Forelimb muscle (tissue), 1 donor: Measurements from ENCODE around the gene IMMP2L. TPM values are rescaled to one million over a fixed set of nuclear protein-coding genes. Genes with fewer than 3 reads are reported as not detected.
"Not testable (repeated sequence)": the region's sequence is repeated elsewhere in the genome, so short reads cannot be mapped to it uniquely, and the experiment has no call there.

Source experiments
- DNase-seq: peaks from one replicate; pipeline ENCODE4 v3.0.0-alpha.2; 2013; ENCODE audit warnings: low read depth
- polyA plus RNA-seq: library from polyadenylated mRNA; unstranded; fragments of 120-200 nt; gene quantifications from one replicate; pipeline ENCODE4 v1.2.1, GENCODE V29; 2013; ENCODE audit not compliant: insufficient read length

The IMMP2L gene
- polyA plus RNA-seq, 1 donor, result 15.3 TPM

DNA sequence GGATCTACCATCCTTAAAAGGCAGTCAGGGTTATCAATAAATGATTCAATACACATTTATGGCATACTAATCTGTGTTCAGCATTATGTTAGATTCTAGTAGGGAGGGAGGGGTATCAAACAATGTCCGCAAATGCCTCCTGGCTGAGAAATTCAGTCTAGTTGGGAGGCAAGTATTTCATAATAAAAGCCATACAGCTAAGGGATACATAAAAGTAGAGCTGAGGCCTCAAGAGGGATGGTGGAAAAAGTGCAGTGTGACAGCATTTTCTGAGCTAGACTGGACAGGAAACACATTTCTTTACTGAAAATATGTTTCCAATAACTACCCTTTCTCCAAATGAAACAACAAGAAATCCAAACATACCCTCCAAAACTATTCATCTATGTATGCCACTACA is 624.1 kb downstream of the IMMP2L start:
- DNase-seq, result peak; percentile 24

DNA sequence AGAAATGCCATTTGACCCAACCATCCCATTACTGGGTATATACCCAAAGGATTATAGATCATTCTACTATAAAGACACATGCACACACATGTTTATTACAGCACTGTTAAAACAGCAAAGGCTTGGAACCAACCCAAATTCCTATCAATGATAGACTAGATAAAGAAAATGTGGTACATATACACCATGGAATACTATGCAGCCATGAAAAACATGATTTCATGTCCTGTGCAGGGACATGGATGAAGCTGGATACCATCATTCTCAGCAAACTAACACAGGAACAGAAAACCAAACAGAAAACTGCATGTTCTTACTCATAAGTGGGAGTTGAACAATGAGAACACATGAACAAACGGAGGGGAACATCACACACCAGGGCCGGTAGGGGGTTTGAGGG is 625.6 kb downstream of the IMMP2L start:
- DNase-seq, result not testable (repeated sequence)

DNA sequence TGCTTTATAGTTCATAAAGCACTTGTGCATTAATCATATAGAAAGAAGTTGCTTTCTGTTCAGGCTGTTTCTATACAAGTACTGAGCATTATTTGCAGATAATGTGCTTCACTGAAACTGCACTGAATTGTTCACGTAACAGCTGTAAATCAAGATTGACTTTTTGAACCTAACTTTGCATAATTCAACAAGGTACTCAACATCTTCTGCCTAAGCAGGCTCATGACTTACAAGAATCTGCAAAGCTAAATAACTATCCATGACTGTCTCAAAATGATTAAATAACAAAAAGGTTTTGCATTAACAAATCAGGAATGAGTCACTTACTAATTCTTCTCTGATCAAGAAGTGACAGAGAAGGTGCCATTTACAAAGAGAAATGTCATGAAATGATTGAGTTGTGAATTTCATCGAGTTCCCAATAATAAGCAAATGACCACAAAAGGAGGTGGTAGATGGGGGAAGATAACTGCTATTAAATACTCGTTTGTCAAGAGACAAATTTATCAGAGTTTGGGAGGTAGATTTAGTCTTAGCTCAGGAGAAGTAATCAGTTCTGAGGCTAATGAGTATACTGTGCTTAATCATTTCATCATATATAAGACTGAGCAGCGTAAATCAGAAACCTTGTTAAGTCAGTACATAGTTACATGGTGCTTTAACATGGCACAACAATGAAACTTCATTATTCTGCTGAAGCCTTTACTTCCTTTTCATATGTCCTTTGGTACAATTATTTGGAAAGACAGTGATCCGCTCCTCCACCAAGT is 632.6 kb downstream of the IMMP2L start:
- DNase-seq, result no peak

DNA sequence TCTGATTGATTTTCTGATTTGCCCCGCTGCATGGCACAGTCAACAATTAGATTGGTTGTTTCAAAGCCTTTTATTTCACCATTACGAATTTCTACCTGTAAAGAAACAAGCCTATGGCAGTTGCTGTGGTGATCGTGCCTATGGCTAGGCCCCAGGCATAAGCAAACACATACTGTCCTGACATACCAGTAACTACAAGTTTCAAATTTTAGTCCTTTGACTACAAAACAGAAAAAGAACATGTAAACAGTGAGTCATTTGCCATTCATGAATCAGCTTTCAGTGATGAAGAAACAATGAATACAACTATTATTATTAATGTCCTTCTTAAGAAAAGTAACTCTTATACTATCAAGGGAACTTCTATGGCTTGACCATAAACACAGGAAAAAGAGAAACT is 639.4 kb downstream of the IMMP2L start:
- DNase-seq, result no peak

DNA sequence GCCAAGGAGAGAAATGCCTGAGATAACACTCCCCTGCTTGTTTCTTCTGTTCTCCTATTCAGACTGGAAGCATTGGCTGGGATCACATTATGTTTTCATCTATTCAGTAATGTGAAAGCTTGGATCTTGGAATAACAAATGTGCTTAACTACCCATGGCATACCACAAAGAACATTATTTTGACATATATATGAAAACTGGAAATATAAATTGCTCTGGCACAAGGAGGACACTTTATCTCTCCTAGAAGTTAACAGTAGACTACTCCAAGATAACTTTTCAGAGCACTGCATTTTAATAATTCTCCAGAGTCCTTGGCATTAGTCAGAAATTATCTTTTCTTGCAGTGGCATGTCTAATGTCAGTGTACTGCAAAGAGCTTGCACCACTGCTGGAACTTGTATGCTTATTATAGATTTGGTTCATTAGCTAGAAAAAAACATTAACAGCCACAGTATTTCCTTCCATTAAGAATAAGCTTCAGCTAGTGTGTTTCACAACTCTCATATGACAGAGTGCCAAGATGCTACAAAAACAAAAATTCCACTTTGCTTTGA is 640.6 kb downstream of the IMMP2L start:
- no peak for DNase-seq

DNA sequence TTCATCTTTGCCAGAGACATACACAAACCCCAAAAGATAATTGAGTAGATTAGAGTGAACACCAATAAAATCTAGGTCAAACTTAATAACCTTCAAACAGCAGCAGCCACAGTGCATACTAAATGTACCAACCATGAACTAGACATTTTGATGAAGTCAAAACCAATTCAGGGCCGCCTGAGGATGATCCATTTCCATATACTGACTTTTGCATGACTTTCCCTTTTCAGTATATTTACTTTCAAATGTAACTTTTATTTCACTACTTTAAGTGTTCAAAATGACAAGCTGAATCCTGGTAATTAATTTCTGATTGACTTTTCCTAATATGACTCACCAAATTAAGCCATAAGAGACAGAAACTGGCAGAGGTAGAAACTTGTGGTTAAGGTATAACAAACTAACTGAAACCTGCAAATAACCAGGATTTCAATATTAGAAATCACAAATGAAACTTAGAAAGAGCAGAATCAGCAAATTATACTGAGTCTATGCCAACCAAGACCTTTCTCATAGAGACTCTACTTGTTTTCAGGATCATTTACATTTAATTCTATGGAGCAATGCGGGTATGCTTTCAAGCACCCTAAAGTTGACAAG is 643.2 kb downstream of the IMMP2L start:
- DNase-seq, result no peak

DNA sequence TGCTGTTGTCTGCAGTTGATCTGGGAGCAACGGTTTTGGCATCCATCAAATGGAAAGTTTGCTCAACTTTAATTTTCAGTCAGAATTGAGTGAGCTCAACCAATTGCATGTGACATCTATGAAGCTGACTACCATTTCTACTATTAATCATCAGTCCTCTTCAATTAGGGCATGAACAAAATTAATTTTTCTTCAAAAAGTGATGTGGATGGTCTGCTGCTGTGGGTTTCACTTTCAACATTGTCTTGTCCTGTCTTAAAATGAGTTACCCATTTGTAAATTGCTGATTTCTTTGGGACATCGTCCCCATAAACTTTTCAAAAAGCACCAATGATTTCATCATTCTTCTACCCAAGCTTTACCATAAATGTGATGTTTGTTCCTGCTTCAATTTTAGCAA is 648.0 kb downstream of the IMMP2L start:
- DNase-seq, result no peak

DNA sequence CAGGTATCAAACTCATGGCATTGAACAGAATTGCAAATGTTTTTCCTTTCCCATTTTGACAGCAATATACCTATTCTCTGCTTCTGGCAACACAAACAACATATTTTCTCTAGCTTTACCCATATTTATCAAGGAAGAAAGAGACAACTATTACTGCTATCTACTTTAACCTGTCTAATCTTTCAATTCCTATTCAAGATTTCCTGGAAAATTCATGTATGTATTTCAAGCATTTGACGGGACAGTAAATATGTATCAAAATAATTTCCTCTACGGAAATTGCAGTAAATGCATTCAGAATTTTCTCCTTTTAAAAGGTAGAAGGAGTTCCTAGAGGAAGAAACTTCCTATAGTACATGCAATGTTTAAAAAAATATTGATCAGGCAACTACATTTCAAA is 650.7 kb downstream of the IMMP2L start:
- DNase-seq, result no peak

DNA sequence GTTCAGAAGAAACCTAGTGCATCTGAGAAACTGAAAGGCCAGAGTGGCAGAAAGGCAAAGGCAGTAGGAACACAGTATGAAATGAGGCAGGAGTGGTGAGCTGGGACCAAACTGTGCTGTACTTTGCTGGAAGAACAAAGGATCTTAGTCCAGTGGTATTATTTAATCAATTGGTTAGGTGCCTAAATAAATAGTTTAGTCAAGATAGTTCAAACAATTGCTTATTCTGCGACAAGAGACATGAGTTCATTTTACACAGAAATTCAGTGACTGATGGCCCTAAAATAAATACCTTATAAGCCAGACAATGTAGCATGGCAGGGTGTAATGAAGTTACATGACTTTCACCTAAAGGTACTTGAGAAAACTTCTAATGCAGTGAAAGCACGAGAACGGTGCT is 653.2 kb downstream of the IMMP2L start:
- no peak for DNase-seq

DNA sequence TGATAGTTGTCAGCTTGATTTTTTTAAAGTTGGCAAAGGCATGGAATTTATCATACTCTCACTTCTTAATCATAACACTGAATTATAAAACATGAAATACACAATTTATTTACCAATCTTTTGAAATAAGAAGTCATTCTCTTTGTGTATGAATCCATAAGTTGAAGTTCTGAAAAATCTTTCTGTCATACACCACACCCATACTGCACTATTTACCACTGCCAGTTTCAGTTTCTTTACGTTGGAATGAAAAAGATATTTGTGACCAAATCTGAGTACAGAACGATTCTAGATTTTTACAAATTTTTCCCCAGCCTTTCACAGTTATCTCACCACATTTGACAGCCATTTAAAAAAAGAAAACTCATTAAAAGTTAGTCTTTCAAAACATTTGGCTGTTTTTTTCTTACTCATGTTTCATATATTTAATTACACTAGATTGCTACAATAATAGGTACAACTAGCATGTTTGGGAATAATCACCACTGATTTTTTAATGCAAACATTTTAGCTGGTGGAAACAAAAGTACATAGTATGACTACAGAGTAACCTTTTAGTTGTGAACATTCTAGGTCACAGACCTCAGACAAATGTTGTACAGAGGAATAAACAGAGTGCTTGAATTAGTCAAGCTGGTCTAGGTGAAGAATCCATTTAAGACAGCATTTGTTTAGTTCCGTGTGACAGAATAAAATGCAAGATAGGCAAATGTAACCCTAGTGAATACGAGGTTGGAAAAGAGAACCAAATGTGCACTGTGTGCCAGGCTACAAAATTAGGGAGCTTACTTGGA is 656.3 kb downstream of the IMMP2L start:
- no peak for DNase-seq

DNA sequence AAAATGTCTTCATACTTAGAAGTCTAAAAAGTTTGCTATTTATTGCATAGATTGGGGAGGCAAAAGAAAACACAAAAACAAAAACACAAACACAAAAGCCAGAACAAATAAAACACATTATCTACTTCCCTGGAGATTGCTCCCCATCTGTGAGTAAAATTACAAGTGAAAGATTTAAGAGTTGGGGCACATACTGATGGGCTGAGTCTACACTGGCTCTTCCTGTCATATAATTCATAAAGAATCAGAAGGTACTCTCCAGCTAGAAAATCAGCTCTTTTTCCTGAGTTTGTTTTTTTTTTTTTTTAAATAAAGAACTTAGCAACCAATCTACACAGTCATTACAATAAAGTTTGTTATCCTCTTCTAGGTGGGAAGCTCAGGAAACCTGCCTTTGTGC is 663.8 kb downstream of the IMMP2L start:
- DNase-seq, result no peak

DNA sequence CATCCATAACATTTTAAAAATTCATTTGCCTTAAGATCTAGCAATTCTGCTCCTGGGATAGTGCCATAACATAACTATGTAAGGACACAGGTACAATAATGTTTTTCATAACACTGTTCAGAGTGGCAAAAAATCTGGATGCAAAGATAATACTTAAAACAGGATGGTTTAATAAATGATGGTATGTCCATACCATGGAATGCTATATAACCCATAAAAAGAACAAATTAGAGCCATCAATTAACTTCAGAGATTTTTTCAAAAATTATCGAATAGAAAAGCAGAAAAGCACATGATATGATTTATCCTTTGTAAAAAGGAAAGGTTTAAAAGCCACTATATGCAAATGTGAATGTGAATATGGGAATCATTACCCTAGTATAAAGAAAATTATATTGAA is 664.8 kb downstream of the IMMP2L start:
- DNase-seq, result no peak

DNA sequence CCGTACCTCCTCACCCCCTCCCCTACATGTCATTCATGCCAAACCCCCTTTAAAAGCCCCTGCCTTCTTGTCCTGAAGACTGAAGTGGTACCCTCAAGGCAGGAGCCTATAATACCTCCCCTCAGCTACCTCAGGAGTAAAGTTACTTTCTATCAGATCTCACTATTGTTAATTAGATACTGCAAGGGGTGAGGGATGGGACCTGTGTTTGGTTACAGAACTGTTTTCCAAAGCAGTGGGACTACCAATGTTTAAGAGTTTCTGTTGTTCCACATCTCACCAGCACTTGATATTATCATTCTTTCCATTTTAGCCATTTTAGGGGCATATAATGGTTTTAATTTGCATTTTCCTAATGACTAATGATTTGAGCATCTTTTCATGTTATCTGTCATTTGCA is 668.2 kb downstream of the IMMP2L start:
- DNase-seq, result no peak

DNA sequence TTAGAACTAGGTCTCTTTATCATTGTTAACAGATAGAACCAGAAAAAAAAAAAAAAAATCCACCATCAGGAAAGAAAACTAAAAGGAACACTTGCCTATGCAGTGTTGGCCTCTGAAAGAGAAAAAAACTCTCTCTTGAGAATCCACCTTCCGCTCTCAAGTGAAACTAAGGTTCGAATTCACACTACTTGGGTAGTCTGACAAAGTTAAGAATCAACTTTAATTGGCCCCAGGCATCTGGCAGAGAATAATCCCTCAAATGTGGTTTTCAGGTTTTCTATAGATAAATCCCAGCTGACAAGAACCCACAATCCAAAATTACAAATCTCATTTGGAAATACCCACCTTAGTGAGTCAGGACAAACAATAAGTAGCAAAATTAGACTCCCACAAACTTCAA is 671.1 kb downstream of the IMMP2L start:
- DNase-seq, result no peak

DNA sequence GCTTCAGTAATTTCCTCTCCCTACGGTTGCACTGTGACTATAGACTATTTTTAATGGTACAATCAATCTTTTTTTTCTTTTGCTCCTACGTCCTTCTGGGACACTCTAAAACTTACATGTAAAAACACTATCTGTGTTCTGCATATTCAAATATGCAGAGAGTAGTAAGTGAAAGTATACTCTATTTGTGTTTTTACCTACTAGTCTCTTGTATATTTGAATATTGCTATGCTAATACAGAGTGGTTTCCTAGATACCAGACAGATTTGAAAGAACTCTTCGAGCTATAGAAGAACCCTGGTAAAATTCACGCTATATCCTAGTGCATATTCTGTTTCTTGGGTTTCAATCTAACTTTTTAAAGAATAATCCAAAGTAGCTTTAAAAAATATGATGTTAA is 672.2 kb downstream of the IMMP2L start:
- DNase-seq, result no peak

DNA sequence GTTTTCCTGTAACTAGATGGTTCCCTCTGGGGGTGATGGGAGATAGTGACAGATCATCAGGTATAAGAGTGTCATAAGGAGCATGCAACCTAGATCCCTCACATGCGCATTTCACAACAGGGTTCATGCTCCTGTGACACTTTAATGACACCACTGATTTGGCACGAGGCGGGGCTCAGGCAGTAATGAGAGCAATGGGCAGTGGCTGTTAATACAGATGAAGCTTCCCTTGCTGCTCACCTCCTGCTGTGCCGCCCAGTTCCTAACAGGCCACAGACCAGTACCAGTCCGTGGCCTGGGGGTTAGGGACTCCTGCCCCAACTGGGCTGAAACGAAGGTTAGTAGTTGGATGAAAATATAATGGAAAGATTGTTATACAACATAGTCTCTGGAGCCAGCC is 673.0 kb downstream of the IMMP2L start:
- DNase-seq, result no peak

DNA sequence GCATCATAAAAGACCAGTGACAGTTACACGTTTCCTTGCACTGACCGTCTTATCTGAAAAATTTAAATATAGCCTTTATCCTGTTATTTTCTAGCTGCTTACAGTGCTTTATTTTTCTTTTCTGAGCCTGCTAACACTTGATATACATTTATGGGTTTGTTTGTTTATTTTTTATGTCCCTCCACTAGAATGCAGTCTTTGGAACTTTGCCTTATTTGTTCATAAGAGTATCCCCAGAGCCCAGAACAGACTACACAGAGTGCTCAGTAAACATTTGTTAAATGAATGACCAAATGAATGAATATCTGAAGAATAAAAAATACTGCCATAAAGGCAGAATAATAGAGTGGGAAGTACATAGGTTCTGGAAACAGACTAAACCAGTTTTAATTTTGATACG is 673.7 kb downstream of the IMMP2L start:
- DNase-seq, result no peak

DNA sequence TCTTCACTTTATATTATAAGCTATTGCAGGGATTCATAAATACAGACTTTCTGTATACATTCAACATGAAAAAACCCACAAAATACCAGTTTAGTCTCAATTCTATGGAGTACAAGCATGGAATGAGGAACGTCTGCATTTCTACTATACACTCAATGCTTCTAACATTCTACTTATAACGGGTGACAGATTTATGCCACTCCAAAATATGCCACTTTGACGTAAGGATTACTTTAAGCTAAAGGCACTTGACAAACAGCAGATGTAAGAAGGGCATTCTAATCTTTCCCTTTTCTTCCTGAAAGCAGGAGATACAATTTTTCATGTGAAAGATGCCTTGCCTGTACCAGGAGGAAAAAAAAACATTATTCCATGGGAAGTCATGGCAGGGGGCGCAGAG is 676.8 kb downstream of the IMMP2L start:
- DNase-seq, result no peak

DNA sequence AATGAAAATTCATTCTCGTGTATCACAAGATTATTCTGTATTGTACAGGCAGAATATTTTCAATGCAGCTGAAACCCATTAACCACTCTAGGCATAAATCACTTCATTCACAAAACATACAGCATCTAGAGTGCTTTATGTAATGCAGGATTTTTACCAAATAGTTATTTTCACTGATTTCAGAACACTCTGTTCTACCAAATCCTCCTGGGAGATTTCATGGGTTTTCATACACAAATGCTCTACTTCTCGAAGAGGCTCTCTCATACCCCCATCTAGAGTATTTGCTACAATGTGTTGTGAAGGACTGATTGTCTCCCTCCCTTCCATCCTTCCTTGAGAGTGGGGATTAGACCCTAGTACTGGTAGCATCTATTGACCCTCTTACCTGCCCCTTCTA is 680.6 kb downstream of the IMMP2L start:
- peak; percentile 28 for DNase-seq

DNA sequence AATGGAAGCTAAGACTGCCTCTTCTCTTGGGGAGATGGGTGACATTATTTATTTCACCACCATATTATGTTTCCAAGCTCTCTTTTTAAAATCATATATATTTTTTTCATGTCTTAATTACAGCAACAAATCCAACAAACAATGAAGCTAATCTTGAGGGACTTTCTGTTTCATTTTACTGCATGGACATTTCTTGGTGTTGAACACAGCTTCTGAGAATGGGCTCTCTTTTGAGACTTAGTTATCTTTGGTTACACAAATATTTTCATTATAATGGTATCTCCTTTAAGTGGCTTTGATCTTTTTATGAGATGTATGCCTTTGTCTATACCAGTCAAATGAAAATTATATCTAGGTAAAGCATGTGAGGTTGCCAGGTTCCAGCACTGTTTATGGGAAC is 681.3 kb downstream of the IMMP2L start:
- DNase-seq, result no peak

DNA sequence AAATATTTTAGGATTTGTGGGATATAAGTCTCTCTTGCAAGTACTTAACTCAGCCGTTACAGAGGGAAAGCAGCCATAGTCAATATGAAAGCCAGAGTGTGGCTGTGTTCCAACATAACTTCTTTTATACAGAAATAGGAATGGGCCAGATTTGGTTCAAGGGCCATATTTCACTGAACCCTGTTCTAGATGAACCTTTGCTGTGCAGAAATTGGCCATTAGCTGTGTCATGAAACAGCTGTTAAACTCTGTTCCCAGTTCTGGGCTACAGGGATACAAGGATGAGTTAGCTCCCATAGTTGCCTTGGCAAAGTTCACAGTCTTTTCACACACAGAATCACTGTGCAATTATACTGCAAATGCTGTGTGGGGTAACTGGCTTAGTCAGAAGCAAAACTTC is 685.3 kb downstream of the IMMP2L start:
- peak; percentile 17 for DNase-seq

DNA sequence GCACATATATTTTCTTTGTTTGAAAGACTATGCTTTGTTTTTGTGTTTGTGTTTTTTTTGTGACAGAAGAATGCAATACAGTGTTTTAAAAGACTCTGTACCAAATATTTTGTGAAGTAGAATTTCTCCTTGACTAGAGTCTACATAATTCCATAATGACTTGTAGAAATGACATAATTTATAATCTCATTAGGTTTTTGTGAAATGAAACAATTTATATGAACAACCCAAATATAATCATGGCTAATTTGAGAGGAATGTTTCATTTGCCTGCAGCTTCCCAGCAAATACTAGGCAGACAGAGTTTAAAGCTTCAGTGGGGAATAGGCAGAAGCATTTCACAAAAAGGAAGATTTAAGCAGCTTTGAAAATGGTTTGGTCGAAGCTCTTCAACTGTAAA is 686.9 kb downstream of the IMMP2L start:
- no peak for DNase-seq

DNA sequence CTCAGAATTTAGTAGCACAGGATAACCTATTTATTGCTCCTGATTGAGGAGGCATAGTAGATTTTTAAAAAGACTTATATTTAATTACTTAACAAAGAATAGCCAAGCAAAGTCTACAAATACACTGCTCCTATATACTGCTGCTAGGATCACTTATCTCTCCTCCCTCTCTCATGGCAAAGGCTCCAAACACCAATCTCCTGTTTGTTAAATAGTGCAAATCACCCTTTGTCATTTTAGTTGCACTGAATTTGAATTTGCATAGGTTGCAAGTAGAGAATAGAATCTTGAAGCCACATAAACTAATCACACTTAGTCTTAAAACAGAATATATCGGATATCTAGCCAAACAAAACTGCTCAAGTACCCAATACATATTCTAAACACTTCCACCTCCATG is 690.4 kb downstream of the IMMP2L start:
- DNase-seq, result no peak
